Subcutaneous abdominal adipose tissue (tissue), 5 donors: Measurements from ENCODE around the gene METRNL.

Experiments used
- H3K27ac ChIP-seq: one replicate; pipeline ENCODE4 v1.7.0; 2013; ENCODE audit warnings: low read depth, mild to moderate bottlenecking, inconsistent platforms, low read length, moderate library complexity
- H3K27me3 ChIP-seq, 5 donors: one replicate each; pipeline ENCODE4 v1.7.0; 2013; ENCODE audit warnings: low read length in 5 of 5, inconsistent platforms in 1 of 5; ENCODE audit not compliant: control insufficient read depth in 5 of 5, insufficient read depth in 4 of 5
- H3K36me3 ChIP-seq, 5 donors: one replicate each; pipeline ENCODE4 v1.7.0; 2013; ENCODE audit warnings: low read length in 5 of 5; ENCODE audit not compliant: control insufficient read depth in 5 of 5, insufficient read depth in 5 of 5
- H3K4me1 ChIP-seq, 5 donors: one replicate each; pipeline ENCODE4 v1.7.0; 2013; ENCODE audit warnings: low read length in 5 of 5, mild to moderate bottlenecking in 3 of 5, moderate library complexity in 1 of 5; ENCODE audit not compliant: control insufficient read depth in 5 of 5, insufficient read depth in 5 of 5
- H3K4me3 ChIP-seq, 5 donors: one replicate each; pipeline ENCODE4 v1.7.0; 2013; ENCODE audit warnings: low read length in 5 of 5, low read depth in 1 of 5
- H3K9ac ChIP-seq, 5 donors: one replicate each; pipeline ENCODE4 v1.7.0; 2013; ENCODE audit warnings: low read length in 5 of 5, mild to moderate bottlenecking in 4 of 5, moderate library complexity in 3 of 5
- H3K9me3 ChIP-seq, 5 donors: one replicate each; pipeline ENCODE4 v1.7.0; 2013; ENCODE audit warnings: low read length in 5 of 5; ENCODE audit not compliant: control insufficient read depth in 5 of 5
- donor health status: healthy.
- donor health status: healthy.
- donor health status: healthy.
- donor health status: healthy.
- donor health status: healthy.

The METRNL gene

DNA sequence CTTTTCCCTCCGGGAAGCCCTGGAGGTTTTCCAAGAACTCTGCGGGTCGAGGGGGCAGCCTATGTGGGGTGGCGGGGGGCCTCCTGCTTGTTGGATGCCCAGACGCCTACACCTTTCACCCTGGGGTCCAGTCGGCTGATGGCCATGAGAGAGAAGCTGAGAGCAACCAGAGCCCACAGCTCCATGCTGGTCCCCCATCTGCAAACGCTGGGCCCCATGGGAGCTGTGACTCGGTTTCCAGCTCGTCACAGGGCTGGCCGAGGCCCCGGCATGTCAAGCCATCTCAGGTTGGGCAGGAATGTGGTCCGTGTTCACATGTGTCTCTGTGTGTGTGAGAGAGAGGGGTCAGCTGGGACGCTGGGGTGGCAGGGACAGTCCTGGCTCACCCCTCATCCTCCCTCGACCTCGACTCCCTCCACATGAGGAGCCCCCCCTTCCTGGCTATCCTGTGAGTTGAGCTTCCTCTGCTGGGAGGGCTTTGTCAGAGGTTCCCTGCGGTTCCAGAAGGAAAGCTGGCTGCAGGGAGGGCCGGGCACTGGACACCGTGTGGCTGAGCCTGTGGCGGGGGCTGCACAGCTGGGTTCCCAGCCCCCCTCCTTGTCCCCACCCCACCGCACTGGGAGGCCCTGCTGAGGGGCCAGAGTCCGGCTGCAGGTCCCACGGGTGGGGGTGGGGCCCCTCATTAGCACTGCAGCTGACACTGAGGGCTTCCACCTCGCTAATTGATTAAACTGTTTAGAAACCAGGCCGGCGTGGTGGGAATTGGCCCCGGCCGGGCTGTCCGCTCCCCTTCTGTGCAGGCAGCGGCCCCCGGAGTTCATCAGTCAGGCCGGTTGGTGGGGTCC is 19.1 kb downstream of the METRNL start:
- Histone ChIP-seq H3K9me3 (no peaks in the 10 kb centered on the region), H3K36me3 (peaks cover 0 to 34% (median 32%) of the 10 kb centered on the region in 5 donors), H3K27me3 (no peaks in the 10 kb centered on the region), H3K9ac (no peak overlapping the region), H3K4me3 (peak overlapping the region in 2 of 5 donors; percentile 13 to 30), H3K27ac (no peak overlapping the region), H3K4me1 (peaks cover 2 to 58% (median 48%) of the 10 kb centered on the region in 5 donors)

DNA sequence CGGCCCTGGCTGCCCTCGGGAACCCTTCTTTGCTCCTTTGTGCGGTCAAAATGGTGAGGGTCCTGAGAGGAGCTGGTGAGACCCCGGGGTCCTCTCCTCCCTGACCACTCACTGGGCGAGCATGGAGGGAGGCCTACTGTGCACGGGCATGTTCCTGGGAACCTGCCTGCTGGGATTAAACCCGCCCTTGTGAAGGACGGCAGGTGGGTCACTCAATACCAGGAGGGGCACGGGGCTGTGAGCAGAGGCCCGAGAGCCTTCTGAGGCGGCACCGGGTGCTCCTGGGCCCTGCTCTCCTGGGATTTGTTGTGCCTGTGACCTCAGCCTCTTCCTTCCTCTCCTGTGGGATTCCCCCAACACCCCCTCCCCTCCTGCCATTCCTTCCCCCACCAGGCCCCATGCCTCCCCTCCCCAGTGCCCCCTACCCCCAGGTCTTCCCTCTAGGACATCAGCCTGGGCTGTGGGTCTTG is 19.7 kb downstream of the METRNL start:
- H3K9ac ChIP-seq = no peak overlapping the region
- H3K27me3 ChIP-seq = no peaks in the 10 kb centered on the region
- peak overlapping the region in 2 of 5 donors; percentile 34 to 57 for H3K4me3 ChIP-seq
- peaks cover 2 to 60% (median 48%) of the 10 kb centered on the region in 5 donors for H3K4me1 ChIP-seq
- no peaks in the 10 kb centered on the region for H3K9me3 ChIP-seq
- H3K27ac ChIP-seq = no peak overlapping the region
- peaks cover 0 to 28% (median 25%) of the 10 kb centered on the region in 5 donors for H3K36me3 ChIP-seq

DNA sequence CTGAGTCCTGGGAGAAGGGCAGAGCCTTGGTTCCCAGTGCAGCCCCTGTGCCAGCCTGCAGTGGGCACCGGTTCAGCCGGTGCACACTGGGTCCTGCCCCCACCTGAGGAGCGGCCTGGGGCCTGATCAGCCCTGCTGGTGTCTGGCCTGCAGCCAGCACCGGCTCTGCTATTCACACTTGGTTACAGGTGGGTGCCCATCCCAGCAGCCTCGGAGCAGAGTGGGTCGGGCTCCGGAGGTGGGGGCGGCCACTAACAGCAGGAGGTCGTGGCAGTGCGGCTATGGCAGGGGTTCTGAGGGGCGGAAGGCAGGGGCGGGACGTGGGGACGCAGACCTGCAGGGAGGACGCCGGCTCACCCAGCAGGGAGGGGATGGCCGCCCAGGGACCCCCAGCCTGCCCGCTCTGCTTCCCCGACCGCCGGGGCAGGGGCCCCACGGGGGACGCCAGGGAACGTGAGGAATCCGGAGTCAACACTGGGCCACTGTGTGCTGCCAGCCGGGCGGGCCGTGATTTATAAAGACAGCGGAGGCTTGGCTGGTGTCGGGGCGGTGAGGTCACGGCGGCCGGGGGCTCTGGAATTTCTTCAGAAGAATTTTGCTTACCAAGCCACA is 20.3 kb downstream of the METRNL start:
- peak overlapping the region in 2 of 5 donors; percentile 34 to 57 for H3K4me3 ChIP-seq
- H3K27me3 ChIP-seq = no peaks in the 10 kb centered on the region
- H3K9me3 ChIP-seq = no peaks in the 10 kb centered on the region
- peaks cover 2 to 64% (median 51%) of the 10 kb centered on the region in 5 donors for H3K4me1 ChIP-seq
- peaks cover 0 to 22% (median 20%) of the 10 kb centered on the region in 5 donors for H3K36me3 ChIP-seq
- peak overlapping the region; percentile 30 for H3K27ac ChIP-seq
- H3K9ac ChIP-seq = peak overlapping the region in 2 of 5 donors; percentile 25 to 55

DNA sequence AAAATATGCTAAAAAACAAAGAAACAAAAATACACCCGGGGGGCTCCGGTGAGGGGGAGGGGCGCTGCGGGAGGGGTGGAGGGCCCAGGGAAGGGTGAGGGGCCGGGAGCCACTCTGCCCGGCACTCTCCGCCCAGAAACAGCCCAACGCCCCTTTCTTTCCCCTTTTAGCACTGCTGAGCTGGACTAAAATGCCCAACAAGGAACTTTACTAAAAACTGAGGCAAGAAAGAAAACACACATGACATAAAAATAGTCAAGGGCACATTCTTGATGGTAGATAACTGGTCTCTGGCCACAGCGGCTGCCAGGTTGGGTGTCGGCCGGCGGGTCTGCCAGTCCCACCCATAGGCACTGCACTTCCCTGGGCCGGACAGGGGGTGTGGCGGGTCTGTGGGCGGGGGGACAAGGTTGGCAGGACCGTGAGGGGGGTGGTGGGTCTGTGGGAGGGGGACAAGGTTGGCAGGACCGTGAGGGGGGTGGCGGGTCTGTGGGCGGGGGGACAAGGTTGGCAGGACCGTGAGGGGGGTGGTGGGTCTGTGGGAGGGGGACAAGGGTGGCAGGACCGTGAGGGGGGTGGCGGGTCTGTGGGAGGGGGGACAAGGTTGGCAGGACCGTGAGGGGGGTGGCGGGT is 20.9 kb downstream of the METRNL start:
- Histone ChIP-seq H3K27me3 (no peaks in the 10 kb centered on the region), H3K27ac (peak overlapping the region; percentile 30), H3K4me1 (peaks cover 2 to 71% (median 56%) of the 10 kb centered on the region in 5 donors), H3K9me3 (no peaks in the 10 kb centered on the region), H3K9ac (peak overlapping the region in 1 of 5 donors; percentile 55), H3K4me3 (no peak overlapping the region), H3K36me3 (peaks cover 0 to 16% (median 13%) of the 10 kb centered on the region in 5 donors)

DNA sequence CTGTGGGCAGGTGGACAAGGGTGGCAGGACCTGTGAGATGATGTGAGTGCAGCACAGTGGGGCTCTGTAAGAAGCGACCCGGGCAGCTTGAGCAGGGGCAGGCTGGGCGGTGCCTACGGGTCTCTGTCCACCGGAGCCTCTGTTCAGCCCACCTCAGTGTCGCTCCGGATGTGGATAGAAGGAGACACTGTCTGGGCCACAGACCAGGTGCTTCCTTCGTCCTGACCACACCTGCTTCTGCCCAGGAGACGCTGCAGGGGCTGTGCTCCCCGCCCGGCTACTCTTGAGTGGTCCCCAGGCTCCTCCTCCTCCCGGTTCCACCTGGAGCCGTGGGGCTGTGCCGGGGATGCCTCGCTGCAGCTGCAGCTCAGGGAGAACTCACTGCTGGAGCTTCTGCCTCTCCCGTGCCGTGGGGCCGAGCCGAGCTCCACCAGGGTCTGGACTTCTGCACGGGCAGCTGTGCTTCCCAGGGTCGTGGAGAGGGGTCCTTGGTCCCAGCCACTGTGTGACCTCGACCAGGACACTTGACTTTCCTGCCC is 21.5 kb downstream of the METRNL start:
- Histone ChIP-seq H3K4me1 (peaks cover 2 to 76% (median 59%) of the 10 kb centered on the region in 5 donors), H3K4me3 (peak overlapping the region in 1 of 5 donors; percentile 30), H3K27ac (peak overlapping the region; percentile 69), H3K36me3 (peaks cover 0 to 10% (median 7%) of the 10 kb centered on the region in 5 donors), H3K9me3 (no peaks in the 10 kb centered on the region), H3K9ac (peak overlapping the region in 3 of 5 donors; percentile 28 to 63 (median 35)), H3K27me3 (no peaks in the 10 kb centered on the region)

DNA sequence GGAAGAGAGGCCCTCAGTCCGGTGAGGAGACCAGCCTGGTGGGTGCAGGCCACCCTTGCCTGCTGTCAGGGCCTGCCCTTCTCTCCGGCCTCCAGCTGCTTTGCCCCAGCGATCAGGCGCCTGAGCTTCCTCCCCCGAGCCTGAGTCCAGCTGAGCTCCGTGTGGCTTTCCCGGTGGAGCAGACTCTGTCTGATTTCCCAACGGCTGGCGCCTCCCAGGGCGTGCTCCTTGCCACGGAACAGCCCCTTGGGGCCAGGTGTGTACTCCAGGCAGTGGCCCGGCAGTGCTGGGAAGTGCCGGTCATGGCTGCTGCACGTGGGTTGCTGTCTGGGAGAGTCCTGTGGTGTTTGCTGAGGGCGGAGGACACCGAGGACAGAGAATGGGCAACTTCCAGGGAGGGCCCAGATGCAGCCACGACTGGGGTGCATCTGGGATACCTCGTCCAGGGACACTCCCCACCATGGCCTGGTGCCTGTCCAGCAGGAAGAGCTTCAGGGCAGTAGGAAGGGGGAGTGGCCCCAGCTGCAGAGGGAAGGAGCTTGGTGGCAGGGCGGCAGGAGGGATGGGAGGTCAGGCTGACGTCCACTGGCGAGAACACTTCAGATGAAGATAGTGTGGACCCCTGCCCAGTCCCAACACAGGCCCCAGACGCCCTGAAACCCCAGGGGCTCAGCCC is 22.5 kb downstream of the METRNL start:
- no peaks in the 10 kb centered on the region for H3K9me3 ChIP-seq
- no peaks in the 10 kb centered on the region for H3K36me3 ChIP-seq
- H3K27me3 ChIP-seq = no peaks in the 10 kb centered on the region
- peak overlapping the region in 3 of 5 donors; percentile 28 to 63 (median 35) for H3K9ac ChIP-seq
- H3K4me3 ChIP-seq = peak overlapping the region in 2 of 5 donors; percentile 2 to 20
- H3K27ac ChIP-seq = peak overlapping the region; percentile 69
- peaks cover 5 to 83% (median 64%) of the 10 kb centered on the region in 5 donors for H3K4me1 ChIP-seq

DNA sequence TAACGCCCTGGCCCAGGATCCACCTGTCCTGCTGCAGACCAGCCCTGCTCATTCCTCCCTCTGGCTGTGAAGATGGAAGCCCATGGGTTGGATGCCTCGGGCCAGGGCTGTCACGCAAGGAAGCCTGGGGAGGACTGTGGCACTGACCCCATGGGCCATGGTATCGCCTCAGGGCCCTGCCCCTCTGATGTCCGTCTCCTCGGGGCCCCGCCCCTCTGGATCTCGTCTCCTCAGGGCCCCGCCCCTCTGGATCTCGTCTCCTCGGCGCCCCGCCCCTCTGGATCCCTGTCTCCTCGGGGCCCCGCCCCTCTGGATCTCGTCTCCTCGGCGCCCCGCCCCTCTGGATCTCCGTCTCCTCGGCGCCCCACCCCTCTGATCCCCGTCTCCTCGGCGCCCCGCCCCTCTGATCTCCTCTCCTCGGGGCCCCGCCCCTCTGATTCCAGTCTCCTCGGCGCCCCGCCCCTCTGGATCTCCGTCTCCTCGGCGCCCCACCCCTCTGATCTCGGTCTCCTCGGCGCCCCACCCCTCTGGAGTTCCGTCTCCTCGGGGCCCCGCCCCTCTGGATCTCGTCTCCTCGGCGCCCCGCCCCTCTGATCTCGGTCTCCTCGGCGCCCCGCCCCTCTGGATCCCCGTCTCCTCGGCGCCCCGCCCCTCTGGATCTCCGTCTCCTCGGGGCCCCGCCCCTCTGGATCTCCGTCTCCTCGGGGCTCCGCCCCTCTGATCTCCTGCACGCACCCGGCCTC is 24.0 kb downstream of the METRNL start:
- Histone ChIP-seq H3K9me3 (no peaks in the 10 kb centered on the region), H3K27me3 (no peaks in the 10 kb centered on the region), H3K4me3 (peak overlapping the region in 1 of 5 donors; percentile 22), H3K9ac (no peak overlapping the region), H3K36me3 (no peaks in the 10 kb centered on the region), H3K4me1 (peaks cover 8 to 78% (median 63%) of the 10 kb centered on the region in 5 donors), H3K27ac (no peak overlapping the region)

DNA sequence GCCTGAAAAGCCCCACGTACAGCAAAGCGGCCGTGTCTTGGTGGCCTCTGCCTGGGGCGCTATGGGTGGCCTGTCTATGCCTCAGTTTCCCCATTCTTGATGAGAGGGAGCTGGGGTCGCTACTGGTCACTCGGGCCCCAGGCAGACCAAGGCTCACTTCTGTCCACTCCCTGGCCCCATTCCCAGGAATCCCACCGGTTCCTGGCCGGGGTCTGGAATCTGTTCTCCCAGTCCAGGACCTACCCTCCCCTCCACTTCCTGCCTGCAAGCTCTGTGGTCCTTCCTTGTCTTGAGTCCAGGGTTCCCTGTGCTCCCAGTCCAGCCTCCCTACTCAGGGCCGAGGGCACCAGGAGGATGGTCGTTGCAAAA is 24.5 kb downstream of the METRNL start:
- H3K4me1 ChIP-seq = peaks cover 8 to 73% (median 57%) of the 10 kb centered on the region in 5 donors
- no peaks in the 10 kb centered on the region for H3K27me3 ChIP-seq
- no peak overlapping the region for H3K4me3 ChIP-seq
- H3K9ac ChIP-seq = no peak overlapping the region
- no peaks in the 10 kb centered on the region for H3K36me3 ChIP-seq
- H3K27ac ChIP-seq = no peak overlapping the region
- H3K9me3 ChIP-seq = no peaks in the 10 kb centered on the region
